MM.1S (cell line): ENCODE measurements around the gene RINL.

Source experiments
- CTCF ChIP-seq: fragments of 300-600 bp; sonication (generic); IDR thresholded peaks from 2 replicates; pipeline ENCODE4 v1.5.1; 2016; ENCODE audit warnings: antibody characterized with exemption, low read length, mixed read lengths
- EZH2 ChIP-seq: fragments of 300-600 bp; sonication (generic); optimal IDR thresholded peaks from 2 replicates; pipeline ENCODE3; 2017; ENCODE audit warnings: low read depth, mild to moderate bottlenecking, antibody characterized with exemption, low read length, mixed read lengths
- EZH2phosphoT487 ChIP-seq: fragments of 300-600 bp; sonication (generic); IDR thresholded peaks from 2 replicates; pipeline ENCODE4 v1.6.1; 2018; ENCODE audit warnings: antibody characterized with exemption, low read length

GRCh38 chr19:38834590-38834989 lies 43.5 kb downstream of the RINL start:
- TF ChIP-seq CTCF: no peak
- TF ChIP-seq EZH2: no peak
- no peak for TF ChIP-seq EZH2phosphoT487
